Fibroblast of skin of abdomen (primary cell): ENCODE results near the gene PES1.
"Not testable (repeated sequence)": the region's sequence is repeated elsewhere in the genome, so short reads cannot be mapped to it uniquely, and the experiment has no call there.

ENCODE experiments used
- DNase-seq: peaks from one replicate; pipeline ENCODE4 v3.0.0-alpha.2; 2013

PES1 gene

DNA sequence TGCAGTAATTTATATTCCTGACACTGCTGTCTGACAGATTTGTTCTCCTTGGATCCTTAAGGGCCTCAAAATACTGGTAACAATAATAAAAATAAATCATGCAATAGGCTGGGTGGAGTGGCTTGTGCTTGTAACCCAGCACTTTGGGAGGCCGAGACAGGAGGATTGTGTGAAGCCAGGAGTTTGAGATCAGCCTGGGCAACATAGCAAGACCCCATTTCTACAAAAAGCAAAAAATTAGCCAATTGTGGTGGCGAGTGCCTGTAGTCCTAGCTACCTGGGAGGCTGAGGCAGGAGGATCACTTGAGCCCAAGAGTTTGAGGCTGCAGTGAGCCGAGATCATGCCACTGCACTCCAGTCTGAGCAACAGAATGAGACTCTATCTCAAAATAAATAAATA lies 39.9 kb downstream of the PES1 start:
- not testable (repeated sequence) for DNase-seq

DNA sequence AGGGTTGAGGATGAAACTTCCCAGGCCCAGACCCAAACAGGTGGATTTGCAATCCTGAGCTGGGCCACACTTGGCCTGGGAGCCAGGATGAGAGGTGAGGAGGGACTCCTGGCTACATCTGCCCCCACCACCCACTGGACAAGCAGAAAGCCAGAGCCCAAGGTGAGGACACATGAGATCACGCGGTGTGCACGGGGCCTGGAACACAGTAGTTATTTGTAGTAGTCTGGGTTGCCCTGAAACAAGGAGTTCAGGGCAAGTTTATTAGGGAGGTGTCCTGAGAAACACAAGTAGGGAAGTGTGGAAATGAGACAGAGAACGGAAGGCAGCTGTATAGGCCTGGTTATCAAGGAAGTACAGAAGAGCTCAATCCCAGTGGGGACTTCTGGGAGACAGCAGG lies 44.5 kb downstream of the PES1 start:
- no peak for DNase-seq

DNA sequence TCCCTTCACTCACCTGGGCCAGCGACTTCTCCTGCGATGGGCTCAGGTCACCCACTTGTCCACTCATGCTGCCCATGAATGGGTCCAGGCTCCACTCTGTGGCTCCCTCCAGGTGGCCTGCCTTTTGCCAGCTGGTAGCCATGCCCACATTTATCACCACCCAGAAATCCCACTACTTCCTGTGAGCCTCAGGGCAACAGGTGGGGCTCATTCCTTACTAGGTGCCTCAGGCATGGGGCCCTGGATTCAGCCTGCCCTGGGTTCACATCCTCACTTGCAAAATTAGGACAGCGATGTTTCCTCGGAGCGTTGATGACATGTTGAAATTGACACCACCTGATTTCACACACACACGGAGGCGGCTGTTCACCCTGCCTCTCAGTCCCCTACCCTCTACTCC lies 45.1 kb downstream of the PES1 start, which contains the start of gene SEC14L6:
TSS of gene SEC14L6 (minus strand) at position 126 of the 400 bp plus-strand sequence. CDS start at position 67, 59 bp downstream.
- DNase-seq = no peak

DNA sequence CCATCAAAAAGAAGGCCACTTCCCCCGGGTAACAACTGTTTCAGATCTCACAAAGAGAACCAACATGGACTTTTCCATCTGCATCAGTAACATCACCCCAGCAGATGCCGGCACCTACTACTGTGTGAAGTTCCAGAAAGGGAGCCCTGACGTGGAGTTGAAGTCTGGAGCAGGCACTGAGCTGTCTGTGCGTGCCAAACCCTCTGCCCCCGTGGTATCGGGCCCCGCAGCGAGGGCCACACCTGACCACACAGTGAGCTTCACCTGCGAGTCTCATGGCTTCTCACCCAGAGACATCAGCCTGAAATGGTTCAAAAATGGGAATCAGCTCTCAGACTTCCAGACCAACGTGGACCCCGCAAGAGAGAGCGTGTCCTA lies 48.9 kb downstream of the PES1 start:
- no peak for DNase-seq

DNA sequence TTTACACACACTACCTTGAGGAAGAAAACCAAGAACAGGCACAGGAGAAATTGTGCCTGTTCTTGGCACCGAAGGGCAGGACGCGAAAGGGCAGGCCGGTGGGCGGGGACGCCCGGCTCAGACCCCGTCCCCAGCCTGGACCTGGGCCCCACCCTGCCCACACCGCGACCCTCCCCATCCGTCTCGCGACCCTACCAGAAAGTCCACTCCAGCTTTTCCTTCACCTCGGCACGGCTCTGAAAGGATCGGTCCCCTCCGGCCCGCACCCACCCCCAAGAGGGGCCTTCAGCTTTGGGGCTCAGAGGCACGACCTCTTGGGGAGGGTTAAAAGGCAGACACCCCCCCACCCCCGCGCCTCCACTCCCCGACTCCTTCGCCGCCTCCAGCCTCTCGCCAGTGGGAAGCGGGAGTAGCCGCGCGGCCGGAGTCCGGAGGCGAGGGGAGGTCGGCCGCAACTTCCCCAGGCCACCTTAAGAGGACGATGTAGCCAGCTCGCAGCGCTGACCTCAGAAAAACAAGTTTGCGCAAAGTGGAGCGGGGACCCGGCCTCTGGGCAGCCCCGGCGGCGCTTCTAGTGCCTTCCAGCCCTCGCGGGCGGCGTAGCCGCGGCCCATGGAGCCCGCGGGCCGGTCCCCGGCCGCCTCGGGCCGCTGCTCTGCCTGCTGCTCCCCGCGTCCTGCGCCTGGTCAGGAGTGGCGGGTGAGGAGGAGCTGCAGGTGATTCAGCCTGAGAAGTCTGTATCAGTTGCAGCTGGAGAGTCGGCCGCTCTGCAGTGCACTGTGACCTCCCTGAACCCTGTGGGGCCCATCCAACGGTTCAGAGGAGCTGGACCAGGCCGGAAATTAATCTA lies 49.5 kb downstream of the PES1 start:
- DNase-seq = no peak

DNA sequence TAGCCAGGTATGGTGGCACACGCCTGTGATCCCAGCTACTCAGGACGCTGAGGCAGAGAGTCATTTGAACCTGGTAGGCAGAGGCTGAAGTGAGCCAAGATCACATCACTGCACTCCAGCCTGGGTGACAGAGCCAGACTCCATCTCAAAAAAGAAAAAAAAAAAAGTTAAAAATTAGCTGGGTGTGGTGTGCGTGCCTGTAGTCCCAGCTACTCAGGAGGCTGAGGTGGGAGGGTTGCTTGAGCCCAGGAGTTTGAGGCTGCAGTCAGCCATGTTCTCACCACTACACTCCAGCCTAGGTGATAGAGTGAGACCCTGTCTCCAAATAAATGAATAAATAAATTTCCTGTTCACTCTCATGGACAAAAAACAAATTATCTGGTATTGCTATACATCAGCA lies 50.2 kb downstream of the PES1 start:
- not testable (repeated sequence) for DNase-seq

DNA sequence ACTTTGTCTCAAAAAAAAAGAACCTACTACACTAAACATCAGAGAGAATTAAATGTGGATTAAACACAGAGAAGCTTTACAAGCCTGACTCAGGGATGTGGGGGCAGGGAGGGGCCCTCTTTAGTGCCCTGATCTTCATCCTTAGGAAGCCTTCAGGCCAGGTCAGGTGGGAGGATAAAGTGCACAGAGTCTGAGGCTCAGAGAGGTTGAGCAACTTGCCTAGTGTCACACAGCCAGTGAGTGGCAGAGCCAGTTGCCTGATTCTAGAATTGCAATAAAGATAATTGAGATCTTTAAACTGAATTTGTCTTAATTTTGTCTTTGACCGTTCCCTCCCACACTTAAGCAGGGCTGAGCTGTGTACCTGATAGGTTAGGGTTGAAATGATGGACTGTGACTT lies 52.3 kb downstream of the PES1 start:
- DNase-seq = no peak

DNA sequence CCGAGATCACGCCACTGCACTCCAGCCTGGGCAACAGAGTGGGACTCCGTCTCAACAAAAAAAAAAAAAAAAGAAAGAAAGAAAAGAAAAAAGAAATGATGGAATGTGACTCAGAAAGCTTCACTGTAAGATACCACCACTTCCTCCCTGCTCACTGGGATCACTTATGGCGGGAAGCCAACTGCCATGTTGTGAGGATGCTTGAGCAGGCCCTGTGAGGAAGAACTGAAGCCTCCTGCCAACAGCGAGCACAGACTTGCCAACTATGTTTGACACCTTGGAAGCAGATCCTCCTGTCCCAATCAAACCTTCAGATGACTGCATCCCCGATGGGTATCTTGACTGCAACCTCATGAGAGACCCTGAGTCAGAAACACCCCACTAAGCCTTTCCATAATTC lies 53.4 kb downstream of the PES1 start:
- DNase-seq = peak; percentile 36

DNA sequence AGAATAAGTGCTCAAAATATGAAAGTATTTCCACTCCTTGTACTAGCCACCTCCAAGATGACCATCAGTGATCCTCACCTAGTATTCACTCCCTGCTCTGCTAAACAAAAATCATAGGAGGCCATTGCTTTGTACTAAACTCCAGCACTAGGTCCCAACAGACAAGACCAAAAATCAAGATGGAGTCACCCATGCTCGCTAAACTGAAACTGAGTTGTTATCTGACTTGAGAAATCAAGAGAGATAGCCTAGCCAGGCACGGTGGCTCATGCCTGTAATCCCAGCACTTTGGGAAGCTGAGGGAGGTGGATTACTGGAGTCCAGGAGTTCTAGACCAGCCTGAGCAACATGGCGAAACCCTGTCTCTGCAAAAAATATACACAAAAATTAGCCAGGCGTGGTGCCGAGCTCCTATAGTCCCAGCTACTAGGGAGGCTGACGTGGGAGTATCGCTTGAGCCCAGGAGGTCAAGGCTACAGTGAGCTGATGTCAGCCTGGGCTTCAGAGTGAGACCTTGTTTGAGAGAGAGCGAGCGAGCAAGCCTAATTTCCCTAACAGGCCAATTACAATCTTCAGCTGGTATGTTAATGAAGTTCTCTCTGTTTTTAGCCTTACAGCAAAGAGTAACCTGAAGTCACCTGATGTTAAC lies 54.5 kb downstream of the PES1 start:
- DNase-seq = no peak

DNA sequence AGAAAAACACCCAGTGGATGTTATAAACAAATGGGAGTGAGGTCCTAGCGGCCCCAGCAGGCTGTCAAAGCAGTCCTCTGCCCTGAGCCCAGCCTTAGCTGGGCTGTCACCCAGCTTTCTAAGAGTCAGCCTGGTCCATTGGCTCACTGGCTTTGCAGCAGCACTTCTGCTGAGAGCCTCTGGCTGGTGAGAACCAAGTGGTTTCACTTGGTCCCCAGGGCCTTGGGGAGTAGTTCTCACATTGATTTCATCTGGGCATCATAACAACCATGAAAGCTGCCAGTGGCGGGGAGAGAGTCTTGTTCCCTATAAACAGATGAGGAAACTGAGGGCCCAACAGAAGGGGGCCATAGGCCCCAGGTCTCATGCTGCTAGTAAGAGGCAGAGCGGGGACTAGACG lies 56.5 kb downstream of the PES1 start:
- no peak for DNase-seq

DNA sequence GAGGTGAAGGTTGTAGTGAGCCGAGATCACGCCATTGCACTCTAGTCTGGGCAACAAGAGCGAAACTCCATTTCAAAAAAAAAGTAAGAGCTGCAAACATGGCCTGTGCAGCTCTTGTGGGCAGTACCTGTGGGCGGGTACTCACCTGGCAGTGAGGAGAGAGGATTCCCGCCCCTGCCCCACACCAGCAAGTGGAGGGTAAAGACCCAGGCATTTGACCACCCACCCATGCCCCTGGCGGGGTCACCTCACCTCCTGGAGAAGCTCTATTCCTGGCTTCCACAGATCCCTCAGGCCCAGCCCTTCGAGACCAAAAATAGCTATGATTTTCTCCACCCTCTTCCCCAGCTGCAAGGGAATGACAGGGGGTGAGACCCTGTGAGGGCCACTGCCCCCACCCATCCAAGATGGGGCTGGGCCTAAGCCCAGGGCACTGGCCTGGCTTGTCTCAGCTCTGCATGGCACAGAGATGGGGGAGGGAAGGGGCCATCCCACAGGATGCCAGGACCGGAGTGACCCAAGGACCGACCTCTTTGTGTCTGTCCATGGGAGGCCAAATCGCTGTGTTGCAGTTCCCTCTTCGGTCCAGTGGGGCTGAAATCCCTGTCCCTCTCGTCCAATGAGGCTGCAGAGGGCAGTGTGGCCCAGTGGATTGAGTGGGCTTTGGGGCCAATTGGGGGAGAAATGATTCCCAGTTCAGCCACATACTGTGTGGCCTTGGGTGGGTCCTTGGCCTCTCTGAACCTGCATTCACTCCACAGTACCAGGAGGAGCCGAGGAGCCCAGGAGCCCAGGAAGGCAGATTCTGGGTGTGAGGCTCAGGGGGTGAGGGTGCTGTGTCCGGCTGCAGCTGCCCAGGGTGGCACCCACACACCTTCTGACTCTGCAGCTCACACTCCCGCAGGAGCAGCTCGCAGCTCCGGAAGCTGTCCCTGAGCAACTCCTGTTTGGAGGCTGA lies 59.8 kb downstream of the PES1 start:
- no peak for DNase-seq

DNA sequence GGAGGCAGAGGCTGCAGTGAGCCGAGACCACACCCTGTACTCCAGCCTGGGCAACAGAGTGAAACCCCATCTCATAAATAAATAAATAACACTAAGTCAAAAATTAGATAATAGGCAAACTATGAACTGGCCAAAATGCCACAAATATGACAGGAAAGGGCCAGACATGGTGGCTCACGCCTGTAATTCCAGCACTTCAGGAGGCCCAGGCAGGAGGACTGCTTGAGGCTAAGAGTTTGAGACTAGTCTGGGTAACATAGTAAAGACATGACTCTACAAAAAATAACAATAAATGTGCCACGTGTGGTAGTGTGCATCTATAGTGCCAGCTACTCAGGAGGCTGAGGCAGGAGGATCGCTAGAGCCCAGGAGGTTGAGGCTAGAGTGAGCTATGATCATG lies 65.1 kb downstream of the PES1 start:
- DNase-seq = no peak
